Thyroid gland (tissue), 4 donors: Measurements from ENCODE around the gene CCDC122.

Experiments used
- CTCF ChIP-seq, 6 experiments: fragments of 200-600 bp in 3 of 6; fragments of 450-650 bp in 3 of 6; sonication (generic) in 3 of 6; IDR thresholded peaks; one replicate each; pipeline ENCODE4 v1.5.1; 2016 to 2019; ENCODE audit warnings: antibody characterized with exemption in 6 of 6, mild to moderate bottlenecking in 2 of 6, inconsistent platforms in 1 of 6, moderate library complexity in 1 of 6
- POLR2A ChIP-seq, 2 donors: fragments of 450-650 bp; IDR thresholded peaks; one replicate each; pipeline ENCODE4 v1.6.1; 2017; ENCODE audit warnings: antibody characterized with exemption in 2 of 2, mild to moderate bottlenecking in 2 of 2, moderate library complexity in 1 of 2

DNA sequence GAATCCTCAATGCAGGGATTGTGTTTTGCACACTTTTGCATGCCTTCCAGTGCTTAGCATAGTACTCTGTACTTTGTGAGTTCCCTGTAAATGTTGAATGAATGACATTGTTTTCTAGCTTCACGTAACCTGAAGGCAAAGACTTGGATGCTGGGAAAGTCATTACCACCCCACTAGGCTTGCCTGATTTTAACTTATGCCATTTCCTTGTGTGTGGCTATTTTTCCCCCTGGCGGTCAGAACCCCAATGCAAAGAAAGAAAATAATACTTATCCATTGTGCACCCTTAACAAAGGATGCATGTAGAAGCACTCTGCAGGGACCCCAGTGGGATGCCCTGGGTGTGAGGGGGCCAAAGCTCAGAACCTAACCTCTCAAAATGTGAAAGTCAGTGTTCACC lies 91.5 kb downstream of the CCDC122 start:
- no peak for TF ChIP-seq CTCF (IDR thresholded peaks at IDR 0.05)
- no peak for TF ChIP-seq POLR2A (IDR thresholded peaks at IDR 0.05)
